Sigmoid colon (tissue), 7 donors: Measurements from ENCODE around the gene DPP3. TPM values are rescaled to one million over a fixed set of nuclear protein-coding genes. Genes with fewer than 3 reads are reported as not detected.

Experiments used
- DNase-seq: peaks from one replicate; pipeline ENCODE4 v3.0.0-alpha.2; 2019
- H3K27ac ChIP-seq, 4 donors: fragments of 200-600 bp; sonication (generic); one replicate each; pipeline ENCODE4 v1.5.1; 2016 to 2019; ENCODE audit warnings: mild to moderate bottlenecking in 1 of 4
- H3K27me3 ChIP-seq, 3 donors: fragments of 200-600 bp; sonication (generic); one replicate each; pipeline ENCODE4 v1.5.1; 2019; ENCODE audit warnings: mild to moderate bottlenecking in 1 of 3
- H3K36me3 ChIP-seq, 4 donors: fragments of 200-600 bp; sonication (generic); one replicate each; pipeline ENCODE4 v1.5.1; 2016 to 2019
- H3K4me1 ChIP-seq, 4 donors: fragments of 200-600 bp; sonication (generic); one replicate each; pipeline ENCODE4 v1.5.1; 2017 to 2019
- H3K4me3 ChIP-seq, 4 donors: fragments of 200-600 bp; sonication (generic); one replicate each; pipeline ENCODE4 v1.5.1; 2017 to 2019; ENCODE audit warnings: mild to moderate bottlenecking in 2 of 4, moderate library complexity in 1 of 4
- H3K9me3 ChIP-seq, 4 donors: fragments of 200-600 bp in 3 of 4; sonication (generic) in 3 of 4; one replicate each; pipeline versions ENCODE4 v1.5.1 to v1.6.1; 2013 to 2019
- EP300 ChIP-seq, 4 donors: sonication (generic); formaldehyde crosslinking; IDR thresholded peaks; one replicate each; pipeline ENCODE4 v1.6.1; 2017; ENCODE audit warnings: antibody characterized with exemption in 4 of 4
- POLR2A ChIP-seq, 2 donors: fragments of 450-650 bp; IDR thresholded peaks; one replicate each; pipeline ENCODE4 v1.6.1; 2016; ENCODE audit warnings: antibody characterized with exemption in 2 of 2, mild to moderate bottlenecking in 2 of 2, moderate library complexity in 2 of 2
- POLR2AphosphoS5 ChIP-seq, 4 donors: sonication (generic); formaldehyde crosslinking; IDR thresholded peaks; one replicate each; pipeline ENCODE4 v1.6.1; 2017; ENCODE audit warnings: antibody characterized with exemption in 4 of 4
- WGBS, 2 donors: extraction: QIAGEN DNeasy Blood & Tissue Kit; methylation state at CpG; one replicate each; pipeline ENCODE4 v1.1.7; 2013; 5-methylcytosine and 5-hydroxymethylcytosine counted together
- intact Hi-C: fragments of 100-400 bp; cut with DNase I; formaldehyde crosslinking; loops from one replicate; pipeline ENCODE4 v1.15.1; 2023
- polyA plus RNA-seq, 3 donors: library from polyadenylated mRNA; stranded (reverse); fragments of 200-250 nt; gene quantifications; one replicate each; pipeline ENCODE4 v1.2.3, GENCODE V29; 2013
- small RNA-seq, 3 donors: library from RNA; depleted of rRNA; stranded (forward); fragments of <200 nt; gene quantifications; one replicate each; pipeline ENCODE3, GENCODE V24; 2016
- total RNA-seq, 4 donors: library from RNA; depleted of rRNA; stranded (reverse); fragments of >200 nt; gene quantifications; one replicate each; pipeline ENCODE4 v1.1.0, GENCODE V29; 2016
- TF ChIP-seq, protein P1 (sequence below), 4 experiments: fragments of 450-650 bp in 3 of 4; fragments of 200-600 bp in 1 of 4; IDR thresholded peaks; one replicate each; pipeline ENCODE4 v1.5.1; 2016 to 2019; ENCODE audit warnings: antibody characterized with exemption in 4 of 4, mild to moderate bottlenecking in 3 of 4, moderate library complexity in 2 of 4
- donor health status: healthy with polysubstance abuse.
- donor health status: Bipolar disorder and iron deficiency.
- donor health status: healthy.

DPP3 gene
- total and polyA plus RNA-seq, 7 donors: 5.1 to 86.5 (median 15.5) TPM

DNA sequence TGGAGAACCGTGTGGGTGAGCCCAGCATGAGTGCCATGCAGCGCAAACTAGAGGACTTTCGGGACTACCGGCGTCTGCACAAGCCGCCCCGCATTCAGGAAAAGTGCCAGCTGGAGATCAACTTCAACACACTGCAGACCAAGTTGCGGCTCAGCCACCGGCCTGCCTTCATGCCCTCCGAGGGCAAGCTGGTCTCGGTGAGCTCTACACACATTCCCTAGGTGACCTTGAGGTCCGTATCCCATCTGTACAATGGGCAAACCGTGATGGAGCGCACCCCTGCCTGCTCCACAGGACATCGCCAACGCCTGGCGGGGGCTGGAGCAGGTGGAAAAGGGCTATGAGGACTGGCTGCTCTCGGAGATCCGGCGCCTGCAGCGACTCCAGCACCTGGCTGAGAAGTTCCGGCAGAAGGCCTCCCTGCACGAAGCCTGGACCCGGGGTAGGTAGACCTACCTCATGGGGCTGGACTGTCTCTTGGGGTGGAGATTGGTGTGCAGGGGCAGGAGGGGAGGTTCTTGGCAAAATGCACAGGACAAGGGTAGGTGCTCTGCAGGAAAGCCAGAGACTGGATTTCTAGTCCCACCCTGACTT, 77.6 kb downstream of the DPP3 start:
- intact Hi-C loops: no loop called here
- WGBS, 2 donors: 92 to 93% methylated on average over 24 of the region's 24 CpGs
- no peak for DNase-seq

More for the DNA sequence above, 77.6 kb downstream of the DPP3 start:
- H3K27me3 ChIP-seq: no peaks in the 10 kb centered on the region
- no peaks in the 10 kb centered on the region for H3K36me3 ChIP-seq
- no peaks in the 10 kb centered on the region for H3K9me3 ChIP-seq
- H3K4me1 ChIP-seq: peaks cover 0 to 14% (median 10%) of the 10 kb centered on the region in 4 donors
- TF ChIP-seq POLR2A (IDR thresholded peaks at IDR 0.05) (no peak), POLR2AphosphoS5 (IDR thresholded peaks at IDR 0.05) (no peak), EP300 (IDR thresholded peaks at IDR 0.05) (no peak)
- TF ChIP-seq, protein P1, sequence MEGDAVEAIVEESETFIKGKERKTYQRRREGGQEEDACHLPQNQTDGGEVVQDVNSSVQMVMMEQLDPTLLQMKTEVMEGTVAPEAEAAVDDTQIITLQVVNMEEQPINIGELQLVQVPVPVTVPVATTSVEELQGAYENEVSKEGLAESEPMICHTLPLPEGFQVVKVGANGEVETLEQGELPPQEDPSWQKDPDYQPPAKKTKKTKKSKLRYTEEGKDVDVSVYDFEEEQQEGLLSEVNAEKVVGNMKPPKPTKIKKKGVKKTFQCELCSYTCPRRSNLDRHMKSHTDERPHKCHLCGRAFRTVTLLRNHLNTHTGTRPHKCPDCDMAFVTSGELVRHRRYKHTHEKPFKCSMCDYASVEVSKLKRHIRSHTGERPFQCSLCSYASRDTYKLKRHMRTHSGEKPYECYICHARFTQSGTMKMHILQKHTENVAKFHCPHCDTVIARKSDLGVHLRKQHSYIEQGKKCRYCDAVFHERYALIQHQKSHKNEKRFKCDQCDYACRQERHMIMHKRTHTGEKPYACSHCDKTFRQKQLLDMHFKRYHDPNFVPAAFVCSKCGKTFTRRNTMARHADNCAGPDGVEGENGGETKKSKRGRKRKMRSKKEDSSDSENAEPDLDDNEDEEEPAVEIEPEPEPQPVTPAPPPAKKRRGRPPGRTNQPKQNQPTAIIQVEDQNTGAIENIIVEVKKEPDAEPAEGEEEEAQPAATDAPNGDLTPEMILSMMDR (IDR thresholded peaks at IDR 0.05): no peak
- no peak overlapping the region for H3K4me3 ChIP-seq
- no peak overlapping the region for H3K27ac ChIP-seq

Small RNA genes lying within 50 kb of the gene (small RNA-seq; reads per million reads assigned to genes)
- 0 reads per million in 3 donors for gene RF00416

Other genes with a start within 250 kb of the DPP3 start
- gene KLC2, start 222.7 kb upstream of the DPP3 start, total RNA-seq: 10 to 100 TPM; 16.1 to 29.9 (median 24.1) TPM
- 10 to 100 TPM in 1 of 3 donors, 1 to 10 TPM in 2; 5.4 to 20.5 (median 6.5) TPM for gene KLC2, start 222.7 kb upstream of the DPP3 start, polyA plus RNA-seq
- gene RAB1B, start 211.8 kb upstream of the DPP3 start, total RNA-seq: 10 to 100 TPM; 65.4 to 93.7 (median 77.3) TPM
- gene RAB1B, start 211.8 kb upstream of the DPP3 start, polyA plus RNA-seq: 100 to 1,000 TPM; 196 to 286 (median 243) TPM
- gene CNIH2, start 202.3 kb upstream of the DPP3 start, total RNA-seq: 1 to 10 TPM in 1 of 4 donors, not detected in 3; 1.7 TPM
- under 1 TPM in 1 of 3 donors, not detected in 2; 0.63 TPM for gene CNIH2, start 202.3 kb upstream of the DPP3 start, polyA plus RNA-seq
- 10 to 100 TPM; 43.5 to 72.4 (median 61.9) TPM for gene YIF1A, start 191.3 kb upstream of the DPP3 start, total RNA-seq
- 100 to 1,000 TPM in 1 of 3 donors, 10 to 100 TPM in 2; 30.3 to 104 (median 45.0) TPM for gene YIF1A, start 191.3 kb upstream of the DPP3 start, polyA plus RNA-seq
- gene TMEM151A, start 188.5 kb upstream of the DPP3 start, total RNA-seq: under 1 TPM in 2 of 4 donors, not detected in 2; 0.27 to 0.36 TPM
- gene TMEM151A, start 188.5 kb upstream of the DPP3 start, polyA plus RNA-seq: under 1 TPM in 1 of 3 donors, not detected in 2; 0.36 TPM
- gene CD248, start 163.4 kb upstream of the DPP3 start, total RNA-seq: 10 to 100 TPM in 2 of 4 donors, 1 to 10 TPM in 2; 5.8 to 26.3 (median 13.0) TPM
- 10 to 100 TPM in 1 of 3 donors, 1 to 10 TPM in 2; 1.2 to 13.7 (median 3.0) TPM for gene CD248, start 163.4 kb upstream of the DPP3 start, polyA plus RNA-seq
- gene RIN1, start 144.0 kb upstream of the DPP3 start, total RNA-seq: 1 to 10 TPM in 3 of 4 donors, under 1 TPM in 1; 0.68 to 6.1 (median 2.4) TPM
- 10 to 100 TPM in 1 of 3 donors, 1 to 10 TPM in 2; 2.4 to 10.2 (median 3.2) TPM for gene RIN1, start 144.0 kb upstream of the DPP3 start, polyA plus RNA-seq
- gene BRMS1, start 135.3 kb upstream of the DPP3 start, total RNA-seq: 10 to 100 TPM; 20.2 to 36.2 (median 24.9) TPM
- gene BRMS1, start 135.3 kb upstream of the DPP3 start, polyA plus RNA-seq: 10 to 100 TPM; 65.4 to 81.8 (median 72.1) TPM
- gene B4GAT1, start 132.8 kb upstream of the DPP3 start, total RNA-seq: 10 to 100 TPM; 41.4 to 43.5 (median 43.1) TPM
- gene B4GAT1, start 132.8 kb upstream of the DPP3 start, polyA plus RNA-seq: 10 to 100 TPM in 1 of 3 donors, 1 to 10 TPM in 2; 4.2 to 17.4 (median 4.8) TPM
- gene SLC29A2, start 108.7 kb upstream of the DPP3 start, total RNA-seq: under 1 TPM; 0.41 to 0.99 (median 0.63) TPM
- 10 to 100 TPM in 1 of 3 donors, 1 to 10 TPM in 2; 2.4 to 28.0 (median 2.5) TPM for gene SLC29A2, start 108.7 kb upstream of the DPP3 start, polyA plus RNA-seq
- 1 to 10 TPM in 1 of 4 donors, under 1 TPM in 3; 0.49 to 2.5 (median 0.83) TPM for gene NPAS4, start 59.4 kb upstream of the DPP3 start, total RNA-seq
- under 1 TPM in 1 of 3 donors, not detected in 2; 0.19 TPM for gene NPAS4, start 59.4 kb upstream of the DPP3 start, polyA plus RNA-seq
- 10 to 100 TPM; 54.2 to 77.8 (median 61.3) TPM for gene MRPL11, start 41.6 kb upstream of the DPP3 start, total RNA-seq
- 100 to 1,000 TPM in 1 of 3 donors, 10 to 100 TPM in 2; 60.6 to 110 (median 70.3) TPM for gene MRPL11, start 41.6 kb upstream of the DPP3 start, polyA plus RNA-seq
- gene PELI3, start 13.5 kb upstream of the DPP3 start, total RNA-seq: 10 to 100 TPM; 16.9 to 26.4 (median 23.0) TPM
- 1 to 10 TPM; 5.0 to 6.0 (median 5.3) TPM for gene PELI3, start 13.5 kb upstream of the DPP3 start, polyA plus RNA-seq
- 10 to 100 TPM; 50.2 to 91.4 (median 57.8) TPM for gene BBS1, start 30.2 kb downstream of the DPP3 start, total RNA-seq
- 10 to 100 TPM in 1 of 3 donors, 1 to 10 TPM in 2; 7.8 to 19.0 (median 9.0) TPM for gene BBS1, start 30.2 kb downstream of the DPP3 start, polyA plus RNA-seq
- 10 to 100 TPM in 1 of 4 donors, 1 to 10 TPM in 3; 6.8 to 12.2 (median 7.4) TPM for gene ZDHHC24, start 65.6 kb downstream of the DPP3 start, total RNA-seq
- 1 to 10 TPM; 1.8 to 8.7 (median 1.8) TPM for gene ZDHHC24, start 65.6 kb downstream of the DPP3 start, polyA plus RNA-seq
- gene ACTN3, start 66.5 kb downstream of the DPP3 start, total RNA-seq: under 1 TPM in 1 of 4 donors, not detected in 3; under 0.01 TPM
- gene ACTN3, start 66.5 kb downstream of the DPP3 start, polyA plus RNA-seq: not detected
- 100 to 1,000 TPM; 121 to 170 (median 139) TPM for gene CTSF, start 88.2 kb downstream of the DPP3 start, total RNA-seq
- 10 to 100 TPM in 2 of 3 donors, 1 to 10 TPM in 1; 3.5 to 16.5 (median 12.6) TPM for gene CTSF, start 88.2 kb downstream of the DPP3 start, polyA plus RNA-seq
- under 1 TPM in 3 of 4 donors, not detected in 1; 0.14 to 0.71 (median 0.16) TPM for gene CCDC87, start 112.6 kb downstream of the DPP3 start, total RNA-seq
- under 1 TPM in 1 of 3 donors, not detected in 2; 0.28 TPM for gene CCDC87, start 112.6 kb downstream of the DPP3 start, polyA plus RNA-seq
- 10 to 100 TPM; 26.0 to 43.1 (median 40.5) TPM for gene CCS, start 112.8 kb downstream of the DPP3 start, total RNA-seq
- gene CCS, start 112.8 kb downstream of the DPP3 start, polyA plus RNA-seq: 10 to 100 TPM; 33.0 to 48.8 (median 44.6) TPM
- gene RBM14, start 136.2 kb downstream of the DPP3 start, total RNA-seq: 10 to 100 TPM; 23.7 to 51.8 (median 42.9) TPM
- 10 to 100 TPM; 10.8 to 54.0 (median 15.7) TPM for gene RBM14, start 136.2 kb downstream of the DPP3 start, polyA plus RNA-seq
- gene RBM4, start 158.3 kb downstream of the DPP3 start, total RNA-seq: 100 to 1,000 TPM in 1 of 4 donors, 10 to 100 TPM in 3; 76.5 to 101 (median 86.2) TPM
- gene RBM4, start 158.3 kb downstream of the DPP3 start, polyA plus RNA-seq: 100 to 1,000 TPM in 1 of 3 donors, 10 to 100 TPM in 2; 75.4 to 103 (median 98.8) TPM
- 10 to 100 TPM; 14.0 to 30.7 (median 16.6) TPM for gene RBM4B, start 197.5 kb downstream of the DPP3 start, total RNA-seq
- 10 to 100 TPM in 2 of 3 donors, 1 to 10 TPM in 1; 6.6 to 12.8 (median 10.4) TPM for gene RBM4B, start 197.5 kb downstream of the DPP3 start, polyA plus RNA-seq
- gene SPTBN2, start 248.8 kb downstream of the DPP3 start, total RNA-seq: 1 to 10 TPM in 3 of 4 donors, under 1 TPM in 1; 0.33 to 4.9 (median 2.7) TPM
- gene SPTBN2, start 248.8 kb downstream of the DPP3 start, polyA plus RNA-seq: 1 to 10 TPM; 1.4 to 5.7 (median 4.2) TPM